Measurements from ENCODE around the gene R3HDM2. TPM values are rescaled to one million over a fixed set of nuclear protein-coding genes. Genes with fewer than 3 reads are reported as not detected.

The R3HDM2 gene
- total RNA-seq, 1 experiment from 2014 or later = 34.7 TPM

GRCh38 chr12:57455374-57456144 lies 24.7 kb upstream of the R3HDM2 start:
- H3K27ac Mint-ChIP-seq = peak overlapping the region; percentile 84
- CTCF ChIA-PET = interaction anchor here (0.6 to 9.4 kb wide), 44 partner anchors 8 to 1095 kb away, joined by 3 to 245 read pairs (median 5); partner anchors contain the start of genes INHBC, LRP1, SHMT2 and STAC3
- peaks cover 55% of the 10 kb centered on the region for H3K4me1 Mint-ChIP-seq

GRCh38 chr12:57454566-57455373 lies 23.9 kb upstream of the R3HDM2 start, which contains the start of gene INHBE:
Gene INHBE (plus strand): TSS chr12:57455307. CDS start chr12:57455537, 230 bp downstream.
- H3K4me1 Mint-ChIP-seq = peaks cover 51% of the 10 kb centered on the region
- no peaks in the 10 kb centered on the region for H3K27me3 Mint-ChIP-seq (ENCODE audit: low read depth)
- CTCF ChIA-PET = interaction anchor here (0.6 to 9.4 kb wide), 41 partner anchors 8 to 1363 kb away, joined by 3 to 245 read pairs (median 6); partner anchors contain the start of genes INHBC, SHMT2, STAC3 and STAT2
- DNase-seq (ENCODE audit: low spot score) = peak; percentile 96
- no peaks in the 10 kb centered on the region for H3K9me3 Mint-ChIP-seq
- H3K36me3 Mint-ChIP-seq = no peaks in the 10 kb centered on the region
- POLR2A ChIA-PET = interaction anchor here (0.5 to 2.0 kb wide), 24 partner anchors 10 to 1480 kb away, joined by 3 to 12 read pairs (median 4); partner anchors contain the start of genes DDIT3, INHBC, LRP1 and NAB2
- peak; percentile 31 for ATAC-seq
- peak within 1 kb of the TSS; percentile 69 for H3K4me3 Mint-ChIP-seq
- H3K27ac Mint-ChIP-seq = peak within 1 kb of the TSS; percentile 84
- peak; percentile 99 for TF ChIP-seq GABPB1 (CRISPR knock-in tag; IDR thresholded peaks at IDR 0.05)
- no peak for TF ChIP-seq ATF1 (CRISPR knock-in tag; IDR thresholded peaks at IDR 0.05)
- TF ChIP-seq MAX (CRISPR knock-in tag; IDR thresholded peaks at IDR 0.05) = peak; percentile 81
- TF ChIP-seq ZNF671 (CRISPR knock-in tag; IDR thresholded peaks at IDR 0.05) = no peak
- TF ChIP-seq USF1 (CRISPR knock-in tag; IDR thresholded peaks at IDR 0.05) = 0 out of 2 replicates have a peak, but pooled peaks have one; percentile 20
- TF ChIP-seq GRHL2 (CRISPR knock-in tag; IDR thresholded peaks at IDR 0.05; ENCODE audit: insufficient replicate concordance, severe bottlenecking) = no peak
- TF ChIP-seq NR3C1 (CRISPR knock-in tag; conservative IDR thresholded peaks at IDR 0.05; ENCODE audit: low read depth) = no peak
- no peak for TF ChIP-seq IRF1 (CRISPR knock-in tag; IDR thresholded peaks at IDR 0.05)
- TF ChIP-seq NFYB (CRISPR knock-in tag; conservative IDR thresholded peaks at IDR 0.05; ENCODE audit: low read depth) = peak; percentile 86
- 0 out of 2 replicates have a peak, but pooled peaks have one; percentile 46 for TF ChIP-seq KAT7 (CRISPR knock-in tag; IDR thresholded peaks at IDR 0.05; ENCODE audit: borderline replicate concordance)
- peak; percentile 83 for TF ChIP-seq NFATC4 (CRISPR knock-in tag; IDR thresholded peaks at IDR 0.05)
- no peak for TF ChIP-seq ZNF423 (CRISPR knock-in tag; IDR thresholded peaks at IDR 0.05)
- 0 out of 2 replicates have a peak, but pooled peaks have one; percentile 55 for TF ChIP-seq ETV6 (CRISPR knock-in tag; IDR thresholded peaks at IDR 0.05)
- 0 out of 2 replicates have a peak, but pooled peaks have one; percentile 46 for TF ChIP-seq ZNF232 (CRISPR knock-in tag; IDR thresholded peaks at IDR 0.05)
- no peak for TF ChIP-seq TEAD1 (CRISPR knock-in tag; IDR thresholded peaks at IDR 0.05)
- no peak for TF ChIP-seq TEAD4 (CRISPR knock-in tag; IDR thresholded peaks at IDR 0.05)
- 0 out of 2 replicates have a peak, but pooled peaks have one; percentile 2 for TF ChIP-seq CTCF (IDR thresholded peaks at IDR 0.05)
- 0 out of 2 replicates have a peak, but pooled peaks have one; percentile 2 for TF ChIP-seq ZNF121 (CRISPR knock-in tag; IDR thresholded peaks at IDR 0.05)
- TF ChIP-seq PRRX2 (CRISPR knock-in tag; IDR thresholded peaks at IDR 0.05) = 0 out of 2 replicates have a peak, but pooled peaks have one; percentile 56
- TF ChIP-seq CREB1 (CRISPR knock-in tag; IDR thresholded peaks at IDR 0.05) = no peak

More at GRCh38 chr12:57455374-57456144, 24.7 kb upstream of the R3HDM2 start:
- Mint-ChIP-seq H3K27me3 (ENCODE audit: low read depth) (no peaks in the 10 kb centered on the region), H3K9me3 (no peaks in the 10 kb centered on the region), H3K4me3 (peak overlapping the region; percentile 69), H3K36me3 (no peaks in the 10 kb centered on the region)
- POLR2A ChIA-PET = interaction anchor here (0.5 to 2.0 kb wide), 26 partner anchors 11 to 1569 kb away, joined by 3 to 12 read pairs (median 4); partner anchors contain the start of genes DDIT3, INHBC, LRP1 and NAB2
- ATAC-seq = peak; percentile 0
- 0 out of 2 replicates have a peak, but pooled peaks have one; percentile 27 for TF ChIP-seq E2F4 (CRISPR knock-in tag; IDR thresholded peaks at IDR 0.05; ENCODE audit: borderline replicate concordance, low read depth)
- TF ChIP-seq TCF7 (CRISPR knock-in tag; IDR thresholded peaks at IDR 0.05; ENCODE audit: low read depth) = 0 out of 2 replicates have a peak, but pooled peaks have one; percentile 45
- TF ChIP-seq MYBL2 (CRISPR knock-in tag; IDR thresholded peaks at IDR 0.05) = no peak
- peak; percentile 2; the same call in 1 of the 2 replicates for TF ChIP-seq NFYB (CRISPR knock-in tag; conservative IDR thresholded peaks at IDR 0.05; ENCODE audit: low read depth)
- 0 out of 2 replicates have a peak, but pooled peaks have one; percentile 28 for TF ChIP-seq ZBTB43 (CRISPR knock-in tag; IDR thresholded peaks at IDR 0.05)
- no peak for TF ChIP-seq RELA (CRISPR knock-in tag; IDR thresholded peaks at IDR 0.05; ENCODE audit: borderline replicate concordance)
- TF ChIP-seq NFE2L1 (CRISPR knock-in tag; IDR thresholded peaks at IDR 0.05) = peak; percentile 32; the same call in 1 of the 2 replicates
- TF ChIP-seq OVOL2 (CRISPR knock-in tag; IDR thresholded peaks at IDR 0.05; ENCODE audit: borderline replicate concordance) = no peak
- TF ChIP-seq ATF1 (CRISPR knock-in tag; IDR thresholded peaks at IDR 0.05) = no peak
- no peak for DNase-seq (ENCODE audit: low spot score)

Data from WTC11 (cell line).